GM18526 (cell line): ENCODE measurements around the gene SRL.

Experiments used
- POLR2A ChIP-seq: IDR thresholded peaks from 3 replicates; pipeline ENCODE4 v1.6.1; 2011; ENCODE audit not compliant: insufficient read length; ENCODE audit errors: extremely low read depth

SRL gene

GRCh38 chr16:4217204-4218131, 24.4 kb downstream of the SRL start:
- TF ChIP-seq POLR2A, result no peak

- no peak for TF ChIP-seq POLR2A
Observed at GRCh38 chr16:4216596-4216995, 25.3 kb downstream of the SRL start.

- no peak for TF ChIP-seq POLR2A
Observed at GRCh38 chr16:4215106-4215505, 26.8 kb downstream of the SRL start.

GRCh38 chr16:4214215-4214621, 27.7 kb downstream of the SRL start:
- TF ChIP-seq POLR2A, result no peak

GRCh38 chr16:4213737-4214136, 28.1 kb downstream of the SRL start:
- no peak for TF ChIP-seq POLR2A

GRCh38 chr16:4212934-4213296, 29.0 kb downstream of the SRL start:
- no peak for TF ChIP-seq POLR2A

- TF ChIP-seq POLR2A, result no peak
Observed at GRCh38 chr16:4212211-4212933, 29.5 kb downstream of the SRL start.

GRCh38 chr16:4209666-4210065, 32.2 kb downstream of the SRL start:
- TF ChIP-seq POLR2A, result no peak

- TF ChIP-seq POLR2A, result no peak
Observed at GRCh38 chr16:4208341-4208751, 33.5 kb downstream of the SRL start.

- no peak for TF ChIP-seq POLR2A
Observed at GRCh38 chr16:4207683-4208340, 34.1 kb downstream of the SRL start.

GRCh38 chr16:4207229-4207628, 34.7 kb downstream of the SRL start:
- no peak for TF ChIP-seq POLR2A

GRCh38 chr16:4206680-4207079, 35.2 kb downstream of the SRL start:
- no peak for TF ChIP-seq POLR2A

- no peak for TF ChIP-seq POLR2A
Observed at GRCh38 chr16:4205971-4206370, 35.9 kb downstream of the SRL start.

- no peak for TF ChIP-seq POLR2A
Observed at GRCh38 chr16:4204521-4204920, 37.4 kb downstream of the SRL start.

GRCh38 chr16:4203748-4204147, 38.1 kb downstream of the SRL start:
- TF ChIP-seq POLR2A, result no peak
